Type B pancreatic cell (in vitro differentiated cells): ENCODE results near the gene VWDE. TPM values are rescaled to one million over a fixed set of nuclear protein-coding genes. Genes with fewer than 3 reads are reported as not detected.

Source experiments
- DNase-seq: peaks from one replicate; pipeline ENCODE4 v3.0.0; 2021; ENCODE audit warnings: mixed read lengths; ENCODE audit not compliant: unreplicated experiment; ENCODE audit errors: extremely low spot score
- H3K27ac Mint-ChIP-seq: 2 replicates; pipeline ENCODE4 v1.8.0; 2021; ENCODE audit warnings: mild to moderate bottlenecking, mixed read lengths
- H3K27me3 Mint-ChIP-seq: 2 replicates; pipeline ENCODE4 v1.8.0; 2021; ENCODE audit warnings: mixed read lengths
- H3K36me3 Mint-ChIP-seq: 2 replicates; pipeline ENCODE4 v1.8.0; 2021; ENCODE audit warnings: mixed read lengths
- H3K4me1 Mint-ChIP-seq: one replicate; pipeline ENCODE4 v1.8.0; 2021; ENCODE audit warnings: mixed read lengths; ENCODE audit not compliant: unreplicated experiment
- H3K4me3 Mint-ChIP-seq: 2 replicates; pipeline ENCODE4 v1.8.0; 2021; ENCODE audit warnings: mild to moderate bottlenecking, mixed read lengths
- H3K9me3 Mint-ChIP-seq: 2 replicates; pipeline ENCODE4 v1.8.0; 2021; ENCODE audit warnings: mixed read lengths
- CTCF ChIP-seq: fragments of 200-600 bp; sonication (generic); conservative IDR thresholded peaks from 2 replicates; pipeline ENCODE4 v1.5.0; 2021; ENCODE audit warnings: antibody characterized with exemption, mild to moderate bottlenecking
- total RNA-seq: library from RNA; stranded (reverse); gene quantifications from 2 replicates; pipeline ENCODE4 v1.2.1, GENCODE V29; 2021; ENCODE audit warnings: low replicate concordance

The VWDE gene
- total RNA-seq, 1 donor from 2014 or later, result 2.1 TPM

GRCh38 chr7:12337095-12337494 lies 66.6 kb downstream of the VWDE start:
- no peaks in the 10 kb centered on the region for H3K27me3 Mint-ChIP-seq
- H3K36me3 Mint-ChIP-seq, result no peaks in the 10 kb centered on the region
- no peak overlapping the region for H3K27ac Mint-ChIP-seq
- no peaks in the 10 kb centered on the region for H3K9me3 Mint-ChIP-seq
- DNase-seq, result no peak
- H3K4me3 Mint-ChIP-seq, result no peak overlapping the region
- TF ChIP-seq CTCF, result no peak
- no peaks in the 10 kb centered on the region for H3K4me1 Mint-ChIP-seq

- no peak for TF ChIP-seq CTCF
- Mint-ChIP-seq H3K4me1 (no peaks in the 10 kb centered on the region), H3K4me3 (no peak overlapping the region), H3K9me3 (no peaks in the 10 kb centered on the region), H3K27ac (no peak overlapping the region), H3K36me3 (no peaks in the 10 kb centered on the region), H3K27me3 (no peaks in the 10 kb centered on the region)
- DNase-seq, result no peak
These were observed 74.5 kb downstream of the VWDE start for GRCh38 chr7:12328888-12329770.

GRCh38 chr7:12327922-12328321 lies 75.7 kb downstream of the VWDE start:
- no peaks in the 10 kb centered on the region for H3K36me3 Mint-ChIP-seq
- H3K4me3 Mint-ChIP-seq, result no peak overlapping the region
- H3K9me3 Mint-ChIP-seq, result no peaks in the 10 kb centered on the region
- no peaks in the 10 kb centered on the region for H3K4me1 Mint-ChIP-seq
- no peak for DNase-seq
- no peak for TF ChIP-seq CTCF
- H3K27me3 Mint-ChIP-seq, result no peaks in the 10 kb centered on the region
- H3K27ac Mint-ChIP-seq, result no peak overlapping the region

- H3K9me3 Mint-ChIP-seq, result no peaks in the 10 kb centered on the region
- H3K4me3 Mint-ChIP-seq, result no peak overlapping the region
- H3K27ac Mint-ChIP-seq, result no peak overlapping the region
- H3K27me3 Mint-ChIP-seq, result no peaks in the 10 kb centered on the region
- H3K36me3 Mint-ChIP-seq, result no peaks in the 10 kb centered on the region
- peaks cover 5% of the 10 kb centered on the region for H3K4me1 Mint-ChIP-seq
- TF ChIP-seq CTCF, result no peak
- DNase-seq, result no peak
These were observed 78.0 kb downstream of the VWDE start for GRCh38 chr7:12325646-12326045.

GRCh38 chr7:12323415-12323814 lies 80.2 kb downstream of the VWDE start:
- no peaks in the 10 kb centered on the region for H3K27me3 Mint-ChIP-seq
- no peaks in the 10 kb centered on the region for H3K9me3 Mint-ChIP-seq
- no peak for TF ChIP-seq CTCF
- no peak for DNase-seq
- H3K4me1 Mint-ChIP-seq, result peaks cover 5% of the 10 kb centered on the region
- no peak overlapping the region for H3K27ac Mint-ChIP-seq
- no peaks in the 10 kb centered on the region for H3K36me3 Mint-ChIP-seq
- H3K4me3 Mint-ChIP-seq, result no peak overlapping the region
